HG03045 (cell line): ENCODE results near the gene GPSM3.
"Not testable (repeated sequence)": the region's sequence is repeated elsewhere in the genome, so short reads cannot be mapped to it uniquely, and the experiment has no call there.

ENCODE experiments used
- ATAC-seq: cut with Tn5 transposase; IDR thresholded peaks from one replicate; pipeline ENCODE4 v1.9.1; 2021; ENCODE audit warnings: mild to moderate bottlenecking, moderate library complexity; ENCODE audit not compliant: unreplicated experiment

Gene GPSM3

DNA sequence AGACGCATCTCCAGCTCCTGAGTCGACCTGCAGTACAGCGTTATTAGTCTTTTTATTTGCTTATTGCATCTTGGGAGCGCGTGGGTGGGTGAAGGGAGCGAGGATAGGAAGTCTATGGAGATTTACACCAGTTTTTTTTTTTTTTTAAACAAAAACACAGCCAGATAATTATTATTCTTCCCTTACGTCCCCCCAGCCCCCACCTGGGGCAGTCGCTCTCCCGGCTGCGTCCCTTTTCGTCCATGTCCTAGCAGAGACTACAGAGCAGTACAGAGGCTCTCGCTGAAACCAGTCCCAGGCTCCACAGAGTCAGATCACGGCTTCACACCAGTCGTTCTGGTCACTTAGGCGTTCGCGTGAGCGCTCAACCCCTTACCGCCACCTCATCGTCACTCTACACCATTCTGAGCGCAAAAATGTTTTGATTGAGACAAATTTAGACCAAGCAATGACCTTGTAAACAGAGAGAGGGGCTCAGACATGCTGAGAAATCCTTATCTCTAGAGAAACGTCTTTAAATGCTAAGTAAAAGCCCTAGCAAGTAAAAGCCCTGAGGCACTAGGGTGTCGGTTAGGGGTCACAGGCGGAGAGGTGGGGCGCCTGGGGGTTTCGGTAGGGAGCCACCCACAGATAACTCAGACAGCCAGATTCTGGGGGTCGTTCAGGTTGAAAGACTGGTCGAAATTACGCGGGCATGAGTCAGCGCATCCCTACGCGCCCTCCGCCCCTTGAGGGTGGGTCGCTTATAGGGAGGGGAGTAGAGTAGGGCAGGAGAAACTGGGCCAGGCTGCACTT lies 39.5 kb downstream of the GPSM3 start:
- no peak for ATAC-seq

DNA sequence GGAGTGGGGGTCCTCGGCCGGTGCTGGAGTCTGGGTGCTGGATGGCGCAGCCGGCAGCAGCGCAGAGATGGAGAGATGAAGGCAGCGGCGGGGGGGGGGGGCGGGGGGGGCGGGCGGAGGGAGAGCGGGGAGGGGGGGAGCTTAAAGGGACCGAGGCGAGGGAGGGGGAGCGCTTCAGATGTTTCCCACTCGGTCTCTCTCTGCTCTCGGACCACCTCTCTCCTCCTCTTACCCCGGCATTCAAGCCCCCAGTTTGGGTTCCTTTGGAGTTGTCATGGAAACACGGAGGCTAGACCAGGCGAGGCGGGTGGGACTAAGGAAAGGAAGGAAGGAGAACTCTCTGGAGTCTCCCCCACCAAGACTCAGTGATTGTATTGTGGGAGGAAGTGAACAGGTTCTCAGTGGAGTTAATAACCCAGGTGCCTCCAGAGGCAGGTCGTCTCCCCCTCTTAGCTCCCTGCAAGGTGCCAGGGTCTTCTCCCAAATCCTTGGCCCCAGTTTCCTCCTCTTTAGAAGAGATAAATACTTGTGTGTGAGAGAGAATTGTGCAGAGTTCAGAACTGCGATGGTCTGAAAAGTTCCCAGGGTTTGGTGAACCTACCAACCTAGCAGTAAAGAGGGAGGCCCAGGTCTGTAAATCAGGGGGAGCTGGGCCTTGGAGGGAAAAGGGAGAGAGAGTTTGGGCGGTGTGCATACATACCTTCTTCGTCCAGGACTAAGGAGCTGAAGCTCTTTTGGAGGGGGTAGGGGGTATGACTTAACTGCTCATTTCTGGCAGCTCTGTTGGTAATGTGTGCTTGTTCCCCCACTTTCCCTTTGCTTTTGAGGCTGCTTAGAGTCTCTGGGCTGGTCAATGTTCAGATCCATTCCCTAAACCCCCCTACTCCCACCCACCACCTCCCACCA lies 40.3 kb downstream of the GPSM3 start, which contains the start of gene PRRT1:
Gene PRRT1 (minus strand): TSS at position 77 of the 906 bp plus-strand sequence. CDS start 112 bp downstream, outside the sequence.
- no peak for ATAC-seq

DNA sequence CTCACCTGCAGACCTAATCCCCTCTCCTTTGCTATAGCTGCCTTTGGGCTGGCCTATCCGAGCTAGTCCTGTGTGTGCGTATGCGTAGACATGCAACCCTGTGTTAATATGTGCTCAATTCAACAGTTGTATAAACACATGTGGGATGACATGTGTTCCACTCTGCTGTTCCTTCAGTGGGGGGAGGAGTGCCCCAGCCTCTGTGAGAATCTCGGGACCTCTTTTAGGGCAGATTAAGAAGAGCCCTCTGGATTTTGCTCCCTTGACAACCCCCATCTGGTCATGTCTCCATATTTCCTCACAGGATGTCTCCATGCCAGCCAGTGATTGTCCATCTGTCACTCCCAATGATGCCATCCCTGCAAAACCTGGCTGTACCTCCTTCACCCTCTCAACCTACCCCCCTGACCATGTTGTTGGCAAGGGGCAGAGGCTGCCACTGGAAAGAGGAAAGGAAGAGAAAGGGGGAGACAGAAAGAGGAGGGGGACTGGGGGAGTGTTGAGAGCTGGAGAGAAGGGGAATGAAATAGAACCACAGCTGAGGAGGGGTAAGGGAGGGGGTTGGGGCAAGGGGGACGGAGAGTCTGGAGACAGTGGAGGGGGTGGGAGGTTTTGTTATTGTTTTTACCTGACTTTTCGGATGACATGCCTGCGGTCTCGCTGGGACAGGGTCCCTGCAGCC lies 41.1 kb downstream of the GPSM3 start:
- ATAC-seq, result no peak

DNA sequence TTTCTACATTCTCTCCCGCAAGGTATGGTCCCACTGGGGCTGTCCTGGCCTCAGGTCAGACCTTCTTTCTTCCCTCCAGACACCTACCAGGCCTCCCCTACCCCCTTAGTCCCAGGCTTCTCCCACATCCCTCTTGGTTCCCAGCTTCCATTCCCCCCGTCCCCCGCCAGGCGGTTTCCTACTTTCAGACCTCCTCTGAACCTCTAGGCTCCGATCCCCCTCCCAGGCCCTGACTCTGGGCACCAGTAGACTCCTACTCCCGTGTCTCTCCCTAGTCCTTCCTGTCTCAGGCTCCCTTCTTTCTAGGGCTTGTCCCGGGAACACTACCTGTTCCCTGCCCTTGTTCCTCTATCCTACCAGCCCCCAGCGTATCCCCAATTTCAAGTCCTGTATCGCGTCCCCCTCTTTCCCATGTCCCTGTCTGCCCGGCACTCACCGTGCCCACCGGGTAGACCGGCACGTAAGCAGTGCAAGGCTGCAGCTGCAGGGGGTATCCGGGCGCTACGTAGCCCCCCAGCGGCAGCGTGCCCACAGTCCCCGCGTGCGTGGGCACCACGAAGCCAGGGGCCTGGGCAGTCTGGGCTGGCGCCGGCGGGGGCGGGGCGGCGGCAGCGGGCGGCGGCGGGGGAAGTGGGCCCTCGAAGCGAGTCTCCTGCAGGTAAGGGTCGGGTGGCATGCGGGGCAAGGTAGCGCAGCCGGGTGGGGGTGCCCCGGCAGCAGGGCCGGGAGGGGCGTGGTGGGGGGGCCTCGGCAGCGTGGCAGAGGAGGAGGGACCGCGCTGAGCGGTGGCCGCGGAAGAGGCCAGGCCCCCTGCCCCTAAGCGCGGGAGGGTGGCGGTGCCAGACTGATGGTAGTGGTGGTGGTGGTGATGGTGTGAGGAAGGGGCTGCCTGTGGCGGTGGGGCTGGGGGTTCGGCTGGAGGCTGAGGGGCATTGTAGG lies 42.2 kb downstream of the GPSM3 start:
- ATAC-seq, result no peak

DNA sequence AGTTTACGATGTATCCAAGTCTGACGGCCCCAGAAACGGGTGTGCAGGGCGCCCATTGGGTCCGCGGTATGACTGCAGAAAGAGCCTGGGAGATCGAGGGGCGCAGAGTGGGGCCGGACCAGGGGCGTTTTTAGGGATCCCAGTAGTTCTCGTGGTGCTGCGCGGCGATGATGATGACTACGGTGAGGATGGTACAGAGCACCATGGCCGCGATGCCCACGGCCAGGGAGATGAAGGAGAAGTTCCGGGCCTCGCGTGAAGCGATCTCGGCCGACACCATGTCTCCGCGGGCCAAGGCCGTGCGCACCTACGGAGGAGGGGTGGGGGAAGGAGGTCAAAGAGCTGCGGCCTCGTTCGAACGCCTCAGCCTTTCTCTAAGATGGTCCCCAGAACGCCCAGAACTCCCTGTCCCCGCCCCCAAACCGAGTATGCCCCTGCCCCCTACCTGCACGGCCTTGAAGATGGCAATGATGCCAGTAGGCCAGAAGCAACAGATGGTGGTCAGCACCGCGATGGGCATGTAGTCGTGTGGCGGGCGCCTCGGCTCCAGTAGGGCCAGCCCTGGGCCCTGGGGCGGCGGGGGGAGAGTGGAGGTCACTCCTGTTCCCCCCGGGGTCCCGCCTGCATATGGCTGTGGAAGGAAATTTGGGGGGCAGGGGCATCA lies 43.2 kb downstream of the GPSM3 start:
- no peak for ATAC-seq

DNA sequence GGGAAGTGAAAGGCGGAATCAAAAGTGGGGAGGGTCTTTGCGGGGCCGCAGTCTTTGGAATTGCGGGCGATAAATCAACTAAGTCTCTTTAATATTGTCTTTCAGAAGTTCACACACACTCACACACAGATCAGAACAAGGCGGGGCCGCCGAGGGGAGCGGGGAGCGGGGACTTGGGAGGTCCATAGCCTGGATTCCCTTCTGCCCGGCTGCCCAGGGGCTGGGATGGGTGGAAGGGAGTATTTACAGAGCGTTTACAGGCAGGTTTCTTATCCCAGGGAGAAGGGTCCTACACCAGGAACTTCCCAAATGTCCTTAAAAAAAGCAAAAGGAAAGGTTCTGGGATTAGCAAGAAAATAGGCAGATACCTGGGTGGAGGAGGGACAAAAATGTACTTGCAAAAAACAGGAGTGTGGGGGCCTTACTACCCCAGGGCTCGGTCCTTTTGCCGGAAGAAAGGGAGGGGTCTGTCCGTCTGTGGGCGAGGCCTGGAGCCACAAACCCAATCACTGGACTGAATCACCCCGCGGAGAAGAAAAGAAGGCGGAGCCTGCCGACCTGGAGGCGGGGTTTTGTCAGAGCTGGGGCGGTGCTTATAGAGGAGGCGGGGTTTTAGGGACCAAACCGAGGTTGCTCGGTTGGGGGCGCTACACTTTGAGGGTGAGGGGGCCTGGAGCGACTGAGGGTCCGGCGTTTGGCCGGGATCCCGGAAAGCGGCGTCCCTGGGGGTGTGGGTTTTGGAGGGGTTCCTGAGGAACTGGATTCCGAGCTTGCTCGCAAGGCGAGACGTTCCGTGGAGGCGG lies 44.0 kb downstream of the GPSM3 start:
- no peak for ATAC-seq

DNA sequence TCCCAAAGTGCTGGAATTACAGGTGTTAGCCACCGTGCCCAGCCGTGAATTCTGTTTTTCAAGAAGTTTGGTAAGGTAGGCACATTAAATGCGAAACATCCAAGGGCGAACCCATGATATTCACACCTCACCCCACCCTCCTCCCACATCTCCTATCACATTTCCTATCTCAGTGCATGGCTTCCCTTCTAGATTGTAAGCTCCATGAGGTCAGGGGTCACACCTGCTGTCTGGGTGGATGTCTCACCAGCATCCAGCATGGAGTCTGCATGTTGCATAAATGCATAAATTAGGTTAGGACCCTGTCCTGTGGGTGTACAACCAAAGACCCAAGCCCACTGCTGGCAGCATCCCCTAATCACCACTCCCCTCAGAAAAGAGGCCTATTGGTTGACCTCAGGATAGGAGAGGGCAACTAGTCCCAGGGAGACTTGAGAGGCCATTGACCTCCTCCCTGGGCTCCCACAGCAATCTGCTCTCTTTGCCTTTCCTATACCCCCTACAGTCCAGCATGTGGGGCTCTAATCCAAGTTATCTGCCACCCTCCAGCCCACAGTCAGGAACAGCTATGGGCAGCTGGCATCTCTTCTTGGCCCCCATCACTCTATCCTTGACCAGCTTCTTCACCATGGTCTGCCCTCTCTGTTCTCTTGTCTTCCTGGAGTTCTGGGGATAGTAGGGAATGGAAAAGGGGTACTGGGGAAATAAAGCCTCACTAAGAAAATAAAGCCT lies 44.9 kb downstream of the GPSM3 start:
- no peak for ATAC-seq

DNA sequence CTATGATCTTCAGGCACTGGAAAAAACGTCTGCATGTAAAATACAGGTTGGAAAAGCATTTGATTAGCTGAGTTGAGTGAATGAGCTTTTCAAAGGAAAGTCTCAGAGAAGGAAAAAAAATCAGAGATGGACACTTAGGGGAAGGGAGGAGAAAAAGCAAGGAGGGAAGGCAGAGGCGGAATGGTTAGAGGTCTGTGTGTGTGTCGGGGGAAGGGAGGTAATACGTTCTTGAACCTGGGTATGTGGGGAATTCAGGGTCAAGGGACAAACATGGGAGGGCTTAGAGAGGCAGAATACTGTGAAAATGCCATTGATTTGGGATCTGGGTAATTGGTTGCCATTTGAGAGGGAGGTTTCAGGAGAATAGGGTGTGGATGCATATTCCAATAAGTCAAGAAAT lies 45.8 kb downstream of the GPSM3 start:
- no peak for ATAC-seq

DNA sequence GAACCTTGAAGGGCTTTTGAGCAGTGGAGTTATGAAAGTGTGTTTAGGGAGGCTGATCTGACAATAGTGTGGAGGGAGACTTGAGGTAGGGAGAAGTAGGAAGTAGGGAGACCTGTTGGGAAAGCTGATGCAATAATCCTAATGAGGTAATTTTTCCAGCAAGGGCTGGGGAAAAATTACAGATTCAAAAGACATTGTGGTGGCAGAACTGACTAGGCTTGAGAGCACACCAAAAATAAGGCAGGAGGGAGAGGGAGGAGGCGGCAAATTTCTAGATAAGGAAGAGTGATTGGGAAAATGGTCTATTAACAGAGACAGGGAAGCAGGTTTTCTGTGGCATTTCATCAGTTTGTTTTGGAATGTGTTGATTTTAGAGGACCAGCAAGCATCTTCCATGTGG lies 46.2 kb downstream of the GPSM3 start:
- ATAC-seq, result no peak

DNA sequence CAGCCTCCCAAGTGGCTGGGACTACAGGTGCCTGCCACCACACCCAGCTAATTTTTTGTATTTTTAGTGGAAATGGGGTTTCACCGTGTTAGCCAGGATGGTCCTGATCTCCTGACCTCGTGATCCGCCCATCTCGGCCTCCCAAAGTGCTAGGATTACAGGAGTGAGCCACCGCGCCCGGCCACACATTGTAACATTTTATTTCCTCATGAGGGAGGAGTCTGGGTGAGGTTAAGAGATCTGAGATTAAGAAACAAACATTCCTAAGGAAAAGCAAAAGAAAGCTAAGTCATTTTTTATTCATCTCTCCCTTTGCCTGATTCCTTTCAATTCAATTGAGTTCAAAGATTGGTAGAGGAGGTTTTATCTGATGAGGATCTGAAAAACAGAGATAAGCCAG lies 48.2 kb downstream of the GPSM3 start:
- not testable (repeated sequence) for ATAC-seq
